ENCODE results near the gene MED13L.

MED13L gene

GRCh38 chr12:116317139-116317538, 39.6 kb upstream of the MED13L start:
- no peak overlapping the region for H3K4me3 ChIP-seq (ENCODE audit: low read depth, low read length)
- no peaks in the 10 kb centered on the region for H3K4me1 ChIP-seq (ENCODE audit: control insufficient read depth, insufficient read depth, low read length)
- no peaks in the 10 kb centered on the region for H3K36me3 ChIP-seq (ENCODE audit: control insufficient read depth, insufficient read depth, low read length)
- H3K27me3 ChIP-seq (ENCODE audit: control insufficient read depth, insufficient read depth, low read length), result no peaks in the 10 kb centered on the region
- H3K9me3 ChIP-seq (ENCODE audit: control insufficient read depth, insufficient read depth, low read length), result no peaks in the 10 kb centered on the region
- no peak overlapping the region for H3K9ac ChIP-seq (ENCODE audit: low read depth, low read length)

- no peaks in the 10 kb centered on the region for H3K36me3 ChIP-seq (ENCODE audit: control insufficient read depth, insufficient read depth, low read length)
- no peaks in the 10 kb centered on the region for H3K9me3 ChIP-seq (ENCODE audit: control insufficient read depth, insufficient read depth, low read length)
- no peak overlapping the region for H3K4me3 ChIP-seq (ENCODE audit: low read depth, low read length)
- H3K4me1 ChIP-seq (ENCODE audit: control insufficient read depth, insufficient read depth, low read length), result no peaks in the 10 kb centered on the region
- H3K9ac ChIP-seq (ENCODE audit: low read depth, low read length), result no peak overlapping the region
- no peaks in the 10 kb centered on the region for H3K27me3 ChIP-seq (ENCODE audit: control insufficient read depth, insufficient read depth, low read length)
Measured at GRCh38 chr12:116314477-116314876, 37.0 kb upstream of the MED13L start.

GRCh38 chr12:116313194-116313927, 35.9 kb upstream of the MED13L start:
- no peak overlapping the region for H3K9ac ChIP-seq (ENCODE audit: low read depth, low read length)
- H3K4me1 ChIP-seq (ENCODE audit: control insufficient read depth, insufficient read depth, low read length), result no peaks in the 10 kb centered on the region
- H3K36me3 ChIP-seq (ENCODE audit: control insufficient read depth, insufficient read depth, low read length), result no peaks in the 10 kb centered on the region
- no peaks in the 10 kb centered on the region for H3K27me3 ChIP-seq (ENCODE audit: control insufficient read depth, insufficient read depth, low read length)
- no peaks in the 10 kb centered on the region for H3K9me3 ChIP-seq (ENCODE audit: control insufficient read depth, insufficient read depth, low read length)
- H3K4me3 ChIP-seq (ENCODE audit: low read depth, low read length), result no peak overlapping the region

- H3K27me3 ChIP-seq (ENCODE audit: control insufficient read depth, insufficient read depth, low read length), result no peaks in the 10 kb centered on the region
- H3K4me1 ChIP-seq (ENCODE audit: control insufficient read depth, insufficient read depth, low read length), result no peaks in the 10 kb centered on the region
Measured at GRCh38 chr12:116310082-116310481, 32.6 kb upstream of the MED13L start.

GRCh38 chr12:116309343-116309742, 31.9 kb upstream of the MED13L start:
- no peak overlapping the region for H3K4me3 ChIP-seq (ENCODE audit: low read depth, low read length)
- no peaks in the 10 kb centered on the region for H3K4me1 ChIP-seq (ENCODE audit: control insufficient read depth, insufficient read depth, low read length)
- H3K36me3 ChIP-seq (ENCODE audit: control insufficient read depth, insufficient read depth, low read length), result no peaks in the 10 kb centered on the region
- H3K9ac ChIP-seq (ENCODE audit: low read depth, low read length), result no peak overlapping the region
- H3K27me3 ChIP-seq (ENCODE audit: control insufficient read depth, insufficient read depth, low read length), result no peaks in the 10 kb centered on the region
- H3K9me3 ChIP-seq (ENCODE audit: control insufficient read depth, insufficient read depth, low read length), result no peaks in the 10 kb centered on the region

More at GRCh38 chr12:116310082-116310481, 32.6 kb upstream of the MED13L start:
- H3K4me3 ChIP-seq (ENCODE audit: low read depth, low read length), result no peak overlapping the region
- no peak overlapping the region for H3K9ac ChIP-seq (ENCODE audit: low read depth, low read length)
- H3K9me3 ChIP-seq (ENCODE audit: control insufficient read depth, insufficient read depth, low read length), result no peaks in the 10 kb centered on the region
- H3K36me3 ChIP-seq (ENCODE audit: control insufficient read depth, insufficient read depth, low read length), result no peaks in the 10 kb centered on the region

GRCh38 chr12:116308647-116309046, 31.2 kb upstream of the MED13L start:
- no peaks in the 10 kb centered on the region for H3K9me3 ChIP-seq (ENCODE audit: control insufficient read depth, insufficient read depth, low read length)
- no peaks in the 10 kb centered on the region for H3K27me3 ChIP-seq (ENCODE audit: control insufficient read depth, insufficient read depth, low read length)
- H3K4me3 ChIP-seq (ENCODE audit: low read depth, low read length), result no peak overlapping the region
- no peaks in the 10 kb centered on the region for H3K4me1 ChIP-seq (ENCODE audit: control insufficient read depth, insufficient read depth, low read length)
- no peaks in the 10 kb centered on the region for H3K36me3 ChIP-seq (ENCODE audit: control insufficient read depth, insufficient read depth, low read length)
- no peak overlapping the region for H3K9ac ChIP-seq (ENCODE audit: low read depth, low read length)

- no peak overlapping the region for H3K9ac ChIP-seq (ENCODE audit: low read depth, low read length)
- no peaks in the 10 kb centered on the region for H3K9me3 ChIP-seq (ENCODE audit: control insufficient read depth, insufficient read depth, low read length)
- H3K36me3 ChIP-seq (ENCODE audit: control insufficient read depth, insufficient read depth, low read length), result no peaks in the 10 kb centered on the region
- no peak overlapping the region for H3K4me3 ChIP-seq (ENCODE audit: low read depth, low read length)
- no peaks in the 10 kb centered on the region for H3K4me1 ChIP-seq (ENCODE audit: control insufficient read depth, insufficient read depth, low read length)
- H3K27me3 ChIP-seq (ENCODE audit: control insufficient read depth, insufficient read depth, low read length), result no peaks in the 10 kb centered on the region
Measured at GRCh38 chr12:116306968-116307367, 29.5 kb upstream of the MED13L start.

GRCh38 chr12:116306506-116306905, 29.0 kb upstream of the MED13L start:
- H3K4me3 ChIP-seq (ENCODE audit: low read depth, low read length), result no peak overlapping the region
- no peaks in the 10 kb centered on the region for H3K36me3 ChIP-seq (ENCODE audit: control insufficient read depth, insufficient read depth, low read length)
- H3K4me1 ChIP-seq (ENCODE audit: control insufficient read depth, insufficient read depth, low read length), result no peaks in the 10 kb centered on the region
- no peaks in the 10 kb centered on the region for H3K9me3 ChIP-seq (ENCODE audit: control insufficient read depth, insufficient read depth, low read length)
- no peak overlapping the region for H3K9ac ChIP-seq (ENCODE audit: low read depth, low read length)
- H3K27me3 ChIP-seq (ENCODE audit: control insufficient read depth, insufficient read depth, low read length), result no peaks in the 10 kb centered on the region

- no peaks in the 10 kb centered on the region for H3K36me3 ChIP-seq (ENCODE audit: control insufficient read depth, insufficient read depth, low read length)
- H3K27me3 ChIP-seq (ENCODE audit: control insufficient read depth, insufficient read depth, low read length), result no peaks in the 10 kb centered on the region
- no peak overlapping the region for H3K4me3 ChIP-seq (ENCODE audit: low read depth, low read length)
- H3K4me1 ChIP-seq (ENCODE audit: control insufficient read depth, insufficient read depth, low read length), result no peaks in the 10 kb centered on the region
- H3K9ac ChIP-seq (ENCODE audit: low read depth, low read length), result no peak overlapping the region
- H3K9me3 ChIP-seq (ENCODE audit: control insufficient read depth, insufficient read depth, low read length), result no peaks in the 10 kb centered on the region
Measured at GRCh38 chr12:116304621-116305020, 27.1 kb upstream of the MED13L start.

GRCh38 chr12:116303929-116304328, 26.4 kb upstream of the MED13L start:
- H3K27me3 ChIP-seq (ENCODE audit: control insufficient read depth, insufficient read depth, low read length), result no peaks in the 10 kb centered on the region

GRCh38 chr12:116303066-116303465, 25.6 kb upstream of the MED13L start:
- Histone ChIP-seq H3K4me3 (ENCODE audit: low read depth, low read length) (no peak overlapping the region), H3K9me3 (ENCODE audit: control insufficient read depth, insufficient read depth, low read length) (no peaks in the 10 kb centered on the region), H3K36me3 (ENCODE audit: control insufficient read depth, insufficient read depth, low read length) (no peaks in the 10 kb centered on the region), H3K4me1 (ENCODE audit: control insufficient read depth, insufficient read depth, low read length) (no peaks in the 10 kb centered on the region), H3K27me3 (ENCODE audit: control insufficient read depth, insufficient read depth, low read length) (no peaks in the 10 kb centered on the region), H3K9ac (ENCODE audit: low read depth, low read length) (no peak overlapping the region)

More at GRCh38 chr12:116303929-116304328, 26.4 kb upstream of the MED13L start:
- Histone ChIP-seq H3K36me3 (ENCODE audit: control insufficient read depth, insufficient read depth, low read length) (no peaks in the 10 kb centered on the region), H3K4me3 (ENCODE audit: low read depth, low read length) (no peak overlapping the region), H3K9me3 (ENCODE audit: control insufficient read depth, insufficient read depth, low read length) (no peaks in the 10 kb centered on the region), H3K9ac (ENCODE audit: low read depth, low read length) (no peak overlapping the region), H3K4me1 (ENCODE audit: control insufficient read depth, insufficient read depth, low read length) (no peaks in the 10 kb centered on the region)

GRCh38 chr12:116302166-116303058, 24.9 kb upstream of the MED13L start:
- H3K4me3 ChIP-seq (ENCODE audit: low read depth, low read length), result no peak overlapping the region

More at GRCh38 chr12:116302166-116303058, 24.9 kb upstream of the MED13L start:
- Histone ChIP-seq H3K27me3 (ENCODE audit: control insufficient read depth, insufficient read depth, low read length) (no peaks in the 10 kb centered on the region), H3K9me3 (ENCODE audit: control insufficient read depth, insufficient read depth, low read length) (no peaks in the 10 kb centered on the region), H3K9ac (ENCODE audit: low read depth, low read length) (no peak overlapping the region), H3K4me1 (ENCODE audit: control insufficient read depth, insufficient read depth, low read length) (no peaks in the 10 kb centered on the region), H3K36me3 (ENCODE audit: control insufficient read depth, insufficient read depth, low read length) (no peaks in the 10 kb centered on the region)

All from iPS-15b (cell line).